ENCODE results near the gene CHI3L2. TPM values are rescaled to one million over a fixed set of nuclear protein-coding genes. Genes with fewer than 3 reads are reported as not detected.

Gene CHI3L2
- total RNA-seq, 4 donors from 2014 or later: 0.42 to 13.1 (median 4.7) TPM; not detected in 1

DNA sequence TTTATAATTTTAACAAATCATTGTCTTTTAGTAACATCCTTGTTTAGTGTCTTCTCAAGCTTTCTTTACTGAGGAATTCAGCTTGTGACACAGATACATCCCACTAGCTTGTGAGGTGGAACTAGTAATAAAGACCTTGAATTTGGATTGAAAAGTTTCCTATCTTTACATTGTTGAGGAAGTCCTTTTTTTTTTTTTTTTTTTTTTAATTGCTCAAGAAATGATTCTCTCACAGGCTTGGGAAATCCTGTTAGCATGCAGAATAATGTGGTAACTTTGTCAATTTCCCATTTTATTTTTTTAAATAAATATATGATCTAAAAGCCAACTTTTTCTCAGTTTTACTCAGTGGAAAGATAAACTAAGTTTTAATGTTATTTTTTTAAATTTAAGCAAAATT, 42.9 kb upstream of the CHI3L2 start:
- no peaks in the 10 kb centered on the region for H3K27me3 ChIP-seq
- no peak overlapping the region for H3K27ac ChIP-seq
- no peaks in the 10 kb centered on the region for H3K9me3 ChIP-seq
- H3K4me1 ChIP-seq: no peaks in the 10 kb centered on the region
- H3K4me3 ChIP-seq: no peak overlapping the region
- ATAC-seq: no peak
- TF ChIP-seq POLR2A (IDR thresholded peaks at IDR 0.05) (no peak), POLR2AphosphoS5 (IDR thresholded peaks at IDR 0.05) (no peak), EP300 (IDR thresholded peaks at IDR 0.05) (no peak)
- TF ChIP-seq, protein P1, sequence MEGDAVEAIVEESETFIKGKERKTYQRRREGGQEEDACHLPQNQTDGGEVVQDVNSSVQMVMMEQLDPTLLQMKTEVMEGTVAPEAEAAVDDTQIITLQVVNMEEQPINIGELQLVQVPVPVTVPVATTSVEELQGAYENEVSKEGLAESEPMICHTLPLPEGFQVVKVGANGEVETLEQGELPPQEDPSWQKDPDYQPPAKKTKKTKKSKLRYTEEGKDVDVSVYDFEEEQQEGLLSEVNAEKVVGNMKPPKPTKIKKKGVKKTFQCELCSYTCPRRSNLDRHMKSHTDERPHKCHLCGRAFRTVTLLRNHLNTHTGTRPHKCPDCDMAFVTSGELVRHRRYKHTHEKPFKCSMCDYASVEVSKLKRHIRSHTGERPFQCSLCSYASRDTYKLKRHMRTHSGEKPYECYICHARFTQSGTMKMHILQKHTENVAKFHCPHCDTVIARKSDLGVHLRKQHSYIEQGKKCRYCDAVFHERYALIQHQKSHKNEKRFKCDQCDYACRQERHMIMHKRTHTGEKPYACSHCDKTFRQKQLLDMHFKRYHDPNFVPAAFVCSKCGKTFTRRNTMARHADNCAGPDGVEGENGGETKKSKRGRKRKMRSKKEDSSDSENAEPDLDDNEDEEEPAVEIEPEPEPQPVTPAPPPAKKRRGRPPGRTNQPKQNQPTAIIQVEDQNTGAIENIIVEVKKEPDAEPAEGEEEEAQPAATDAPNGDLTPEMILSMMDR (IDR thresholded peaks at IDR 0.05): no peak
- H3K36me3 ChIP-seq: peaks cover 3 to 90% of the 10 kb centered on the region in 2 donors

DNA sequence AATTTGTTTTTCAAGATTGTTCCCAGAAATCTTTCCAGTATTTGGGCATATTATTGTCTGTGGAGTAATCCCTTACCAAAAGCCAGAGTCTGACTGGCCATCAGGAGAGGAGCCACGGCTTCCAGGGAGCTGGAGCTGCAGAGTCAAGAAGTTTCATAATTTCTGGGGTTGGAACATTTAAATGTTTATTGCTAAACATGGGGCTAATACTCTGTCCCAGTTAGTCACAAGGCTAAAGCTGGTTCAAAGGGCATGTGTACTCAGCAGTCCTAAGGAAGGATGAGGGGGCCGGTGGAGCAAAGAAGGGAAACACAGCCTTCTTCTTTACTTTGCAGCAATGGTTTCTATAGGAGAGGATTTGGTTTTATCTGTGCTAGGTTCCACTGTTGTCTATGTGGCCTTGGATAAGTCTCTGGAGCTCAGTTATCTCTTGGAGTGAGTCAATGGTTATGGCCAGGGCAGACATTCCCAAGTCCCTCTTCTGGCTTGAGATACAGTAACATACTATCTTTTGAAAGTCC, 36.5 kb upstream of the CHI3L2 start:
- Histone ChIP-seq H3K4me1 (peaks cover 0 to 42% (median 7%) of the 10 kb centered on the region in 3 donors), H3K27me3 (no peaks in the 10 kb centered on the region), H3K4me3 (no peak overlapping the region), H3K27ac (peak overlapping the region in 1 of 4 donors; percentile 31), H3K36me3 (peaks cover 0 to 37% of the 10 kb centered on the region in 2 donors), H3K9me3 (no peaks in the 10 kb centered on the region)
- TF ChIP-seq POLR2AphosphoS5 (IDR thresholded peaks at IDR 0.05) (peak; percentile 4), EP300 (IDR thresholded peaks at IDR 0.05) (no peak)
- ATAC-seq: peak; percentile 85
- WGBS, 2 donors (ENCODE audit: low coverage in 1 of 2): 73 to 86% methylated on average over 2 of the region's 2 CpGs

DNA sequence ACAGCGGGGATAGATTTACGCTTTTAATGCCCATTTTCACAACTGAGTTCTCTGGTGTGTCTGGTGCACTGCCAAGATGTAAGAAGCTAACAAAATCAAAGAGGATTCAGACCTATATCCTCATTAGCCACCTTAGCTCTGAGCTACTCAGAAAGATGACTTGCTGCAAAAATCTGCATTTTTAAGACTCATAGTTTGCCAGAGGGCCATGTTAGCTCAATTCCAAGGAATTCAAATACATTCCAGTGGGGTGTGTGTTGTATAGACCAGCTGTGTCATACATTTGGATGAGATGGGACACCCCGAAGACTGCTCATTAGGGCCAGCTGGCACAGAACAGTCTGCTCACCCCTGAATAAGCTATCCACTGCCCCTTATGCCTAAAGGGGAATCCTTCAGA, 36.0 kb upstream of the CHI3L2 start:
- ATAC-seq: no peak
- peak overlapping the region in 1 of 4 donors; percentile 31 for H3K27ac ChIP-seq
- H3K4me1 ChIP-seq: peaks cover 0 to 42% (median 7%) of the 10 kb centered on the region in 3 donors
- WGBS, 2 donors (ENCODE audit: low coverage in 1 of 2): 44 to 70% methylated on average over 2 to 3 of the region's 3 CpGs
- H3K9me3 ChIP-seq: no peaks in the 10 kb centered on the region
- no peak overlapping the region for H3K4me3 ChIP-seq
- no peaks in the 10 kb centered on the region for H3K27me3 ChIP-seq
- H3K36me3 ChIP-seq: peaks cover 0 to 32% of the 10 kb centered on the region in 2 donors
- TF ChIP-seq EP300 (IDR thresholded peaks at IDR 0.05) (no peak), POLR2AphosphoS5 (IDR thresholded peaks at IDR 0.05) (no peak)
- TF ChIP-seq, protein P1 (IDR thresholded peaks at IDR 0.05): no peak

DNA sequence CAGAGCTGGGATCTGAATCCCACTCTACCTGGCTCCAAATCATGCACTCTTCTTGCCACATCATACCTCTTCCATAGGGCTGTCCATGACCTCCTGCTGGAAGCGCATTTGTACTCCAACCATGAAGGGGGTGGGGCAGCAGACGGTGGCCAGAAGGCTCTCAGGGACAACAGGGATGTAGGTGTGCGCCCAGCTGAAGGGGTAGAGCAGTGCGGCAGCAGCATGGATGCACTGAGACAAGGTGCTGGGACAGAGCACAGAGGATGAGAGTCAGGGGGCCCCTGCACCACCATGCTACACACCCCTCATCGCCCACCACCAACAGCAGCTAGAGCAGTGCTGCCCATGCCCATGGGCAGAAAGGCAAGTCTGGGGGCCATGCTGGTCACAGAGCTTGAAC, 35.4 kb upstream of the CHI3L2 start:
- peaks cover 0 to 42% (median 7%) of the 10 kb centered on the region in 3 donors for H3K4me1 ChIP-seq
- TF ChIP-seq POLR2A (IDR thresholded peaks at IDR 0.05): no peak
- TF ChIP-seq, protein P1 (IDR thresholded peaks at IDR 0.05): no peak
- TF ChIP-seq POLR2AphosphoS5 (IDR thresholded peaks at IDR 0.05): no peak
- no peak for TF ChIP-seq EP300 (IDR thresholded peaks at IDR 0.05)
- H3K4me3 ChIP-seq: no peak overlapping the region
- no CpG with 5 or more reads among the region's 5 CpGs for WGBS, 2 donors (ENCODE audit: low coverage in 1 of 2)
- H3K27me3 ChIP-seq: no peaks in the 10 kb centered on the region
- H3K9me3 ChIP-seq: no peaks in the 10 kb centered on the region
- H3K27ac ChIP-seq: peak overlapping the region in 1 of 4 donors; percentile 22
- no peak for ATAC-seq
- peaks cover 0 to 27% of the 10 kb centered on the region in 2 donors for H3K36me3 ChIP-seq

DNA sequence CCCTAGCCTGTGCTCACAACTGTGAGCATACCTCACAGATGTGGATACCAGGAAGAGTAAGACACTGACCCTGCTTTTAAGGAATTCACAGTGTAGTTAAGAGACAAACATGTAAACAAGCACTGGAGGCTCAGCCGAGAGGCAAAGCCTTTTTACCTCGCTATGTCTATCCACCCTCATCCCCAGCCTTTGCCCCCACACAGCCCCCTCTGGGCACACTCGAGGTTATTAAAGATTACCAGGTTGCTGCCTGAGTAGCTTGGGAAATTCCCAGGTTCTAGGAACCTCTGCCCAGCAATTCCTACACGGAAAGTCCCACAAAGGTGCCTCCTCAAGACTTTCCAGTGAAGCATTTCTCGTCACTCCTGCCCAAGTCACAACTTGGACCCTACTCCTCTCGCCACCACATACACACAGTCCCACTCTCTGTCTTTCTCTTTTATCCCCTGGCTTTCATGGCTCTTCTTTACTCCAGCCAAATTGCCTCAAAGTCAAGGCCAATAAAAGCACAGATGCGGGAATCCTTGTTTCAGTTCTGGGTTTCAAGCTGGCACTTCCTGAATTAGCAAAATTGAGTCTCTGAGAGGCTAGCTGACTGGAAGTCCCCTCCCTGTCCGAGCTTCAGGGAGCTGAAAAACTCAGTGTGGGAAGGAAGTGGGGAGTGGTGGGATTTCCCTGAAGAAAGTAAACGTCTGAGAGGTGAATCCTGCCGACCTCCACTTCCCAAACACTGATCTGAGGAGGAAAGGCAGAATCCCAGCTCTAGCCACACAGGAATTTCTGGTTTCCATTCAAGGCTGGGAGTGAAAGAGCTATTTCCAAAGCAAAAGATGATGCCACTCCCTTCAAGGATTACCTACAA, 34.6 kb upstream of the CHI3L2 start:
- no peak for ATAC-seq
- peaks cover 0 to 18% of the 10 kb centered on the region in 2 donors for H3K36me3 ChIP-seq
- no peaks in the 10 kb centered on the region for H3K27me3 ChIP-seq
- WGBS, 2 donors (ENCODE audit: low coverage in 1 of 2): 30 to 53% methylated on average over 8 to 9 of the region's 10 CpGs
- H3K4me1 ChIP-seq: peaks cover 0 to 42% (median 7%) of the 10 kb centered on the region in 3 donors
- TF ChIP-seq POLR2A (IDR thresholded peaks at IDR 0.05) (no peak), EP300 (IDR thresholded peaks at IDR 0.05) (no peak), POLR2AphosphoS5 (IDR thresholded peaks at IDR 0.05) (no peak)
- TF ChIP-seq, protein P1 (IDR thresholded peaks at IDR 0.05): no peak
- peak overlapping the region in 3 of 4 donors; percentile 12 to 24 (median 22) for H3K27ac ChIP-seq
- no peaks in the 10 kb centered on the region for H3K9me3 ChIP-seq
- no peak overlapping the region for H3K4me3 ChIP-seq

All from gastroesophageal sphincter (tissue), 4 donors.